HG02852 (cell line): Measurements from ENCODE around the gene ABT1.
A peak's percentile ranks its signal among the peaks of the same experiment; 100 is the strongest.

Source experiments
- ATAC-seq: cut with Tn5 transposase; IDR thresholded peaks from one replicate; pipeline ENCODE4 v1.9.1; 2021; ENCODE audit warnings: mild to moderate bottlenecking, moderate library complexity; ENCODE audit not compliant: unreplicated experiment

ABT1 gene

GRCh38 chr6:26571592-26572296, 25.0 kb upstream of the ABT1 start:
- ATAC-seq: no peak

GRCh38 chr6:26575494-26575939, 21.2 kb upstream of the ABT1 start:
- ATAC-seq: no peak

GRCh38 chr6:26576407-26576843, 20.3 kb upstream of the ABT1 start:
- ATAC-seq: no peak

- ATAC-seq: no peak
These were observed 19.6 kb upstream of the ABT1 start for GRCh38 chr6:26576929-26577719.

GRCh38 chr6:26577720-26578072, 19.1 kb upstream of the ABT1 start:
- ATAC-seq: no peak

GRCh38 chr6:26578279-26578678, 18.5 kb upstream of the ABT1 start:
- no peak for ATAC-seq

GRCh38 chr6:26578741-26579140, 18.0 kb upstream of the ABT1 start:
- ATAC-seq: no peak

GRCh38 chr6:26581164-26581915, 15.4 kb upstream of the ABT1 start:
- no peak for ATAC-seq

GRCh38 chr6:26588965-26589364, 7.8 kb upstream of the ABT1 start:
- ATAC-seq: no peak

- no peak for ATAC-seq
These were observed 4.1 kb upstream of the ABT1 start for GRCh38 chr6:26592649-26593048.

GRCh38 chr6:26593278-26594130, 3.2 kb upstream of the ABT1 start:
- no peak for ATAC-seq

GRCh38 chr6:26594131-26594498, 2.6 kb upstream of the ABT1 start:
- ATAC-seq: no peak

GRCh38 chr6:26594730-26595632, 1.8 kb upstream of the ABT1 start:
- ATAC-seq: no peak

- peak; percentile 54 for ATAC-seq
These were observed 984 bp upstream of the ABT1 start for GRCh38 chr6:26595669-26596269.

GRCh38 chr6:26597389-26597766, 625 bp downstream of the ABT1 start:
- no peak for ATAC-seq

- ATAC-seq: no peak
These were observed 1.1 kb downstream of the ABT1 start for GRCh38 chr6:26597821-26598220.

- no peak for ATAC-seq
These were observed 1.5 kb downstream of the ABT1 start for GRCh38 chr6:26598267-26598666.

GRCh38 chr6:26599134-26599533, 2.4 kb downstream of the ABT1 start:
- no peak for ATAC-seq

- ATAC-seq: no peak
These were observed 2.8 kb downstream of the ABT1 start for GRCh38 chr6:26599591-26599990.
